K562 (cell line): ENCODE data around the gene TGFBR3L.

ENCODE experiments used
- CCAR2 ChIP-seq: fragments of 200-400 bp; formaldehyde crosslinking; IDR thresholded peaks from 2 replicates; pipeline ENCODE4 v1.6.1; 2017; ENCODE audit warnings: mild to moderate bottlenecking, low read depth, low read length
- CTCF ChIP-seq, 3 experiments: IDR thresholded peaks in 2 of 3; conservative IDR thresholded peaks in 1 of 3; 2 replicates each; pipeline ENCODE4 v1.5.1; 2011 to 2012; ENCODE audit warnings: low read length in 3 of 3, mild to moderate bottlenecking in 3 of 3, control low read depth in 2 of 3, improper control_type of control experiment in 1 of 3, inconsistent platforms in 1 of 3, low read depth in 1 of 3, mixed read lengths in 1 of 3, moderate library complexity in 1 of 3; ENCODE audit not compliant: insufficient read depth in 2 of 3
- FOXA1 ChIP-seq: fragments of 450-650 bp; IDR thresholded peaks from 2 replicates; pipeline ENCODE4 v1.6.1; 2016; ENCODE audit warnings: mild to moderate bottlenecking, borderline replicate concordance
- JUND ChIP-seq, 2 experiments: IDR thresholded peaks; 2 replicates in 1 of 2; 3 replicates in 1 of 2; pipeline ENCODE4 v1.6.1; 2011; ENCODE audit warnings: borderline replicate concordance in 2 of 2, low read depth in 2 of 2, low read length in 2 of 2, improper control_type of control experiment in 1 of 2, missing biosample characterization in 1 of 2, missing genetic modification characterization in 1 of 2, missing genetic modification reagents in 1 of 2
- MAFF ChIP-seq: IDR thresholded peaks from 2 replicates; pipeline ENCODE4 v1.6.1; 2012; ENCODE audit warnings: low read length, improper control_type of control experiment
- MAZ ChIP-seq, 2 experiments: fragments of 450-650 bp in 1 of 2; sonication (generic) in 1 of 2; formaldehyde crosslinking; IDR thresholded peaks in 1 of 2; conservative IDR thresholded peaks in 1 of 2; 2 replicates each; pipeline versions ENCODE4 v1.4.0 to v1.5.0; 2020; ENCODE audit warnings: mild to moderate bottlenecking in 1 of 2, missing genetic modification reagents in 1 of 2
- POLR2A ChIP-seq: fragments of 450-650 bp; conservative IDR thresholded peaks from 2 replicates; pipeline ENCODE4 v1.6.1; 2016
- RFX5 ChIP-seq: IDR thresholded peaks from 2 replicates; pipeline ENCODE4 v1.6.1; 2011; ENCODE audit warnings: low read depth, mild to moderate bottlenecking, improper control_type of control experiment, low read length
- RUNX1 ChIP-seq: sonication (generic); IDR thresholded peaks from 2 replicates; pipeline ENCODE4 v1.6.1; 2016; ENCODE audit warnings: antibody characterized with exemption, low read depth
- SP1 ChIP-seq: sonication (generic); formaldehyde crosslinking; IDR thresholded peaks from 2 replicates; pipeline ENCODE4 v1.8.1; 2022; ENCODE audit warnings: mild to moderate bottlenecking, missing genetic modification reagents
- ZBED1 ChIP-seq: IDR thresholded peaks from 2 replicates; pipeline ENCODE4 v1.6.1; 2014
- TF ChIP-seq, protein P1 (sequence below): fragments of 250-450 bp; sonication (Bioruptor Pico); IDR thresholded peaks from 2 replicates; pipeline ENCODE4 v1.5.0; 2021; ENCODE audit warnings: mild to moderate bottlenecking, borderline replicate concordance
- TF ChIP-seq, protein P2 (sequence below): IDR thresholded peaks from 3 replicates; pipeline ENCODE4 v1.6.1; 2011; ENCODE audit warnings: borderline replicate concordance, mild to moderate bottlenecking, moderate library complexity; ENCODE audit not compliant: insufficient read length; ENCODE audit errors: extremely low read depth
- TF ChIP-seq, protein P3 (sequence below): fragments of 250-450 bp; sonication (Bioruptor Pico); IDR thresholded peaks from 2 replicates; pipeline ENCODE4 v1.8.0; 2021; ENCODE audit warnings: moderate library complexity, mild to moderate bottlenecking, inconsistent platforms

- TF ChIP-seq JUND (IDR thresholded peaks at IDR 0.05; ENCODE audit: borderline replicate concordance, low read depth, low read length) (no peak), JUND (tag; IDR thresholded peaks at IDR 0.05; ENCODE audit: borderline replicate concordance, low read depth, low read length) (no peak), SP1 (no peak), CTCF (IDR thresholded peaks at IDR 0.05 in 2 of 3, conservative IDR thresholded peaks at IDR 0.05 in 1 of 3; ENCODE audit: insufficient read depth in 2 of 3, low read depth in 1 of 3, low read length in 3 of 3) (no peak), CCAR2 (no peak), RUNX1 (no peak), FOXA1 (no peak), MAFF (no peak), ZBED1 (no peak), MAZ (CRISPR knock-in tag; conservative IDR thresholded peaks at IDR 0.05 in 1 of 2, IDR thresholded peaks at IDR 0.05 in 1 of 2) (no peak), RFX5 (no peak), POLR2A (no peak)
- TF ChIP-seq, protein P1, sequence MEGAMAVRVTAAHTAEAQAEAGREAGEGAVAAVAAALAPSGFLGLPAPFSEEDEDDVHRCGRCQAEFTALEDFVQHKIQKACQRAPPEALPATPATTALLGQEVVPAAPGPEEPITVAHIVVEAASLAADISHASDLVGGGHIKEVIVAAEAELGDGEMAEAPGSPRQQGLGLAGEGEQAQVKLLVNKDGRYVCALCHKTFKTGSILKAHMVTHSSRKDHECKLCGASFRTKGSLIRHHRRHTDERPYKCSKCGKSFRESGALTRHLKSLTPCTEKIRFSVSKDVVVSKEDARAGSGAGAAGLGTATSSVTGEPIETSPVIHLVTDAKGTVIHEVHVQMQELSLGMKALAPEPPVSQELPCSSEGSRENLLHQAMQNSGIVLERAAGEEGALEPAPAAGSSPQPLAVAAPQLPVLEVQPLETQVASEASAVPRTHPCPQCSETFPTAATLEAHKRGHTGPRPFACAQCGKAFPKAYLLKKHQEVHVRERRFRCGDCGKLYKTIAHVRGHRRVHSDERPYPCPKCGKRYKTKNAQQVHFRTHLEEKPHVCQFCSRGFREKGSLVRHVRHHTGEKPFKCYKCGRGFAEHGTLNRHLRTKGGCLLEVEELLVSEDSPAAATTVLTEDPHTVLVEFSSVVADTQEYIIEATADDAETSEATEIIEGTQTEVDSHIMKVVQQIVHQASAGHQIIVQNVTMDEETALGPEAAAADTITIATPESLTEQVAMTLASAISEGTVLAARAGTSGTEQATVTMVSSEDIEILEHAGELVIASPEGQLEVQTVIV = no peak
- TF ChIP-seq, protein P2, sequence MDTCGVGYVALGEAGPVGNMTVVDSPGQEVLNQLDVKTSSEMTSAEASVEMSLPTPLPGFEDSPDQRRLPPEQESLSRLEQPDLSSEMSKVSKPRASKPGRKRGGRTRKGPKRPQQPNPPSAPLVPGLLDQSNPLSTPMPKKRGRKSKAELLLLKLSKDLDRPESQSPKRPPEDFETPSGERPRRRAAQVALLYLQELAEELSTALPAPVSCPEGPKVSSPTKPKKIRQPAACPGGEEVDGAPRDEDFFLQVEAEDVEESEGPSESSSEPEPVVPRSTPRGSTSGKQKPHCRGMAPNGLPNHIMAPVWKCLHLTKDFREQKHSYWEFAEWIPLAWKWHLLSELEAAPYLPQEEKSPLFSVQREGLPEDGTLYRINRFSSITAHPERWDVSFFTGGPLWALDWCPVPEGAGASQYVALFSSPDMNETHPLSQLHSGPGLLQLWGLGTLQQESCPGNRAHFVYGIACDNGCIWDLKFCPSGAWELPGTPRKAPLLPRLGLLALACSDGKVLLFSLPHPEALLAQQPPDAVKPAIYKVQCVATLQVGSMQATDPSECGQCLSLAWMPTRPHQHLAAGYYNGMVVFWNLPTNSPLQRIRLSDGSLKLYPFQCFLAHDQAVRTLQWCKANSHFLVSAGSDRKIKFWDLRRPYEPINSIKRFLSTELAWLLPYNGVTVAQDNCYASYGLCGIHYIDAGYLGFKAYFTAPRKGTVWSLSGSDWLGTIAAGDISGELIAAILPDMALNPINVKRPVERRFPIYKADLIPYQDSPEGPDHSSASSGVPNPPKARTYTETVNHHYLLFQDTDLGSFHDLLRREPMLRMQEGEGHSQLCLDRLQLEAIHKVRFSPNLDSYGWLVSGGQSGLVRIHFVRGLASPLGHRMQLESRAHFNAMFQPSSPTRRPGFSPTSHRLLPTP = no peak
- TF ChIP-seq, protein P3, sequence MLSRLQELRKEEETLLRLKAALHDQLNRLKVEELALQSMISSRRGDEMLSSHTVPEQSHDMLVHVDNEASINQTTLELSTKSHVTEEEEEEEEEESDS (CRISPR knock-in tag) = no peak
These were observed 1.7 kb downstream of the TGFBR3L start for GRCh38 chr19:7916103-7916954.
